Stimulated activated CD4-positive, alpha-beta T cell treated with anti-CD3 and anti-CD28 coated beads, Interleukin-1b, Interleukin-23, amount 100 ng/mL, for 24 hours (primary cell): Measurements from ENCODE around the gene VOPP1.
"Not testable (repeated sequence)": the region's sequence is repeated elsewhere in the genome, so short reads cannot be mapped to it uniquely, and the experiment has no call there.

ENCODE experiments used
- DNase-seq, 4 experiments: peaks; one replicate each; pipeline ENCODE4 v3.0.0-alpha.2; 2020; ENCODE audit warnings: low read depth in 4 of 4, low spot score in 1 of 4

VOPP1 gene

DNA sequence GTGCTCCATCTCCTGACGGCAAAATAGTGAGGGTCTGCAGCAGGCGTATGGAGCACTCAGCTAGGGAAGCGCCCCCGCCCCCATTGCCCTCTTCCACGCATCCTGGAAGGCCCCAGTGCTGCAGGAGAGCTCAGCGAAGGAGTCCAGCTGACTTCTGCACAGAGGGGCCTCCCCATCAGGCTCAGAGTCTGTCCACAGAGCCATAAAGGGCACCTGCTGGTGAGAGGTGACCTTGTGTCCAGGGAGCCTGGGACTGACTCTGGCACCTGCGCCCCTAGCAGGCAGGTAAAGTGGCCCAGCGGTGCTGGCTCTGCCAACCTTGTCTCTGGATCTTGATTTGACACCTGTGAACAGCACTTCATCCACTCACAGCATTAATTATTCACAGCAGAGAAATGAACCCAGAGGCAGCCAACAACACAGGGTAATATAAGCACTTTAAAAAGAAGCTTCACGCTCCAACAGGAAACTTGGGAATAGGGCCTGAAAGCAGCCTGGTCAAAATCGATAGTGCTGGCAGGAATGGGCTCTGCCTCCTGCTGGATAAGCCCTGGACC is 59.6 kb downstream of the VOPP1 start:
- DNase-seq, result no peak

DNA sequence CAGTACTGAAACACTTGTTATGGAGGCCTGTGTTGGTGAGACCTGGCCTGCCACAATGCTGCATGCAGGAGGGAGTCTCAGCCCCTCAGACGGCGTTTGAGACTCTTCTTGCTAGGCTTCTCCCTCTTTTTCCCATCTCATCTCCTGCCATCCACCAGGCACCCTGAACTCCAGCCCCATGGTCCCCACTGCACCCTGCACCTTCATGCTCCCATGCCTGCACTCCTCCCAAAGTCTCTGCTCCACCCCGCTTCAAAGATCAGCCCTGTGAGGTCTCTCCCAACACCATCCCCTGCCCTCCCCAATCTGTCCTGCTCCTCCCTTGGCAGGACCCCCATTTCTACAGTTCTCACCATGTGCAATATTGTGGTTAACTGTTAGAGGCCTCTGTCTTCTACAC is 61.7 kb downstream of the VOPP1 start:
- no peak for DNase-seq

DNA sequence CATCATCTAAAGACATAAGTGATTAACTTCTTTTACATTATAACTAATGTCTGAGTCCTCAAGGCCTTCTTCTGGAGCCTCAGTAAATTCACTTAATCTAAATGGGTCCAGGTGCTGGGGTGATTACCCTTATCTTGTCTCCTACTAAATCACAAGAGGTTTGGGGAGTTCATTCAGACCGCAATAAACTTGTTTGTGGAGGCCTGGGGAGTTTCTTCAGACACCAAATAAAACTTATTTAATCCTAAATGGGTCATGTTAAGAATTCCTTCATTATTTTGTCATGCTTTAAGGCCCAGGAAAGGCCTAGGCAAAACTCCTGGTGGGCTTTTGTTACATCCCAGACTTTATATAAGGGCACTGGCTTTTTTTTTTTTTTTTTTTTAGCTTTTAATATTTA is 62.1 kb downstream of the VOPP1 start:
- DNase-seq, result not testable (repeated sequence)

DNA sequence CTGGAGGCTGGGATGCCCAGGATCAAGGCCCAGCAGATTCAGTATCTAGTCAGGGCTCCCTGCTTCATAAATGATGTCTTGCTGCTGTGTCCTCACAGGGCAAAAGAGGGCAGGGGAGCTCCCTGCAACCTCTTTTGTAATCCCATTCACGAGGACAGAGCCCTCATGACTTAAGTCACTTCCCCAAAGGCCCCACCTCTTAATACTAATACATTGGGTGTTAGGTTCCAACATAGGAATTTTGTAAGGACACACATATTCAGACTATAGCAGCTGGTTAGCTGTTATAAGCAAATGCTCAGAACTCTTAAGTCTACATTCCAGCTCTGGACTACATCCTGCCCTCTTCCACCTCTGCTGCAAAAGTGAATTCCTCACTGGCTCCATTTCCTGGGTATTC is 63.0 kb downstream of the VOPP1 start:
- no peak for DNase-seq

DNA sequence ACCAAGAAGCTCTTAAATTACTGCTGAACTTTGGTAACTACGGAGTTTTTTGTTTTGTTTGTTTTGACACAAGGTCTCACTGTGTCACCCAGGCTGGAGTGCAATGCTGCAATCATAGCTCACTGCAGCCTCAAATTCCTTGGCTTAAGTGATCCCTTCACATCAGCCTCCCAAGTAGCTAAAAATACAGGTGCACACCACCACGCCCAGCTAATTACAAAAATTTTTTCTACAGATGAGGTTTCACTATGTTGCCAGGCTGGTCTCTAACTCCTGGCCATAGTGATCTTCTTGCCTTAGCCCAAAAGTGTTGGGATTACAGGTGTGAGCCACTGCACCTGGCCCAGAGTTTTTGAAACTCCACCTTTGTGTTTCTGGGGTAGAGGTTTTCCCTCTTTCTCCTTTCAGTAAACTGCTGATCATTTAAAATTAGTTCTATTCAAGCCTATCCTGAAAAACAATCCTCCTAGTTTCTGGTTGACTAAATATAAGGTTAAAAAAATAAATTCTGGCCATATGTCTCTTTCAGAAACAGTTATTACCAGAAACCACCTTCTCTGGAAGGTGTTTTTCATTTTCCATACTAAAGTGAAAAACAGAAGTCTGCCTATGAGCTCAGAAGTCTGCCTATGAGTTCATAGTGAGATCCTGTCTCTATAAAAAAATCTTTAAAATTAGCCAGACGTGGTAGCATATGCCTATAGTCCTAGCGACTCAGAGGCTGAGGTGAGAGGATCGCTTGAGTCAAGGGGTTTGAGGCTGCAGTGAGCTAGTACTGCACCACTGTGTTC is 63.9 kb downstream of the VOPP1 start:
- DNase-seq, result no peak

DNA sequence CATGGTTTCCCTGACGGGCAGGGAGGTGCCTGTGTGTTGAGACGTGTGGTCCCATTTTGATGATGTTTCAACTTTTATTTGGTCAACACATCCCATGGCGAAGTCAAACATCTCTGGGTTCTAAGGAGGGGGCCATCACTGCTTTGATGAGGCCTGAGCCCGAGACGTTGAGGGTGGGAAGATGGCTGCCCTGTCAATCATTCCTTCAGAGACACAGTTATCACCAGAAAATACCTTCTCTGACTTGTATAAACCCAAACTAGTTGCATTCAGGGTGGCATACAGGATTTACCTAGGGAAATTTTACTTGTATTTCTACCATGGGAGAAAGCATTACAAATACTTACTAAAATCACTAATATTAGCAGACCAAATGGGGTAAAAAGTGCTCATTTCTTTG is 64.6 kb downstream of the VOPP1 start:
- DNase-seq, result no peak

DNA sequence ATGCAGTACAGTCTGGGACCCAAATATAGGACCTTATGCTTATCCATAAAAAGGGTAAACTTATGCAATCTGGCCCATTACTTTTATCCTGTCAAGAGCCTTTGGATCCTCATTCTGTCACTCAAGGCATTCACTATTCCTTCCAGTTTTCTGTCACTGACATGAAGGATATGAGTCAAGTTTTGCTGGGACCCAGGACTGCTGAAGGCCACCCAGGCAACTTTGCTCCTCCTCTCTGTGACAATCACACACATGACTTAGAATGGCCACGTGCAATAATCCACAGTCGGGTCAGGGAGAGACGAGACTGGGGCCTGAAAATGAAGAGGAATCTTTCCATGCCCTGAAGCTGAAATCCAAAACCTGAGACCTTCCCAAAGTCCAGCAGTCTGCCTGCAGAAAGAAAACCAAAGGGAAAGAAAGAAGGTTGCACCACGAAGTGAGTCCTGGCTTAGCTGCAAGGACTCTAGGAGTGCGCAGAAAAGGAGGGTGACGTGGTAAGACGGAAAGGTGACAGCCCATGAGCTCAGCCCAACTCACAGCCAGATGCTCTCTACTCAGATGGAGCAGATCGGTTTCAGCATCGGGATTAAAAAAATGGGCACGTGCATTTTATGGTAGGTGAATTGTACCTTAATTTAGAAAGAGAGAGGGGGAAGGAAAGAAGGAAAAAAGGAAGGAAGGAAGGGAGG is 67.2 kb downstream of the VOPP1 start:
- no peak for DNase-seq

DNA sequence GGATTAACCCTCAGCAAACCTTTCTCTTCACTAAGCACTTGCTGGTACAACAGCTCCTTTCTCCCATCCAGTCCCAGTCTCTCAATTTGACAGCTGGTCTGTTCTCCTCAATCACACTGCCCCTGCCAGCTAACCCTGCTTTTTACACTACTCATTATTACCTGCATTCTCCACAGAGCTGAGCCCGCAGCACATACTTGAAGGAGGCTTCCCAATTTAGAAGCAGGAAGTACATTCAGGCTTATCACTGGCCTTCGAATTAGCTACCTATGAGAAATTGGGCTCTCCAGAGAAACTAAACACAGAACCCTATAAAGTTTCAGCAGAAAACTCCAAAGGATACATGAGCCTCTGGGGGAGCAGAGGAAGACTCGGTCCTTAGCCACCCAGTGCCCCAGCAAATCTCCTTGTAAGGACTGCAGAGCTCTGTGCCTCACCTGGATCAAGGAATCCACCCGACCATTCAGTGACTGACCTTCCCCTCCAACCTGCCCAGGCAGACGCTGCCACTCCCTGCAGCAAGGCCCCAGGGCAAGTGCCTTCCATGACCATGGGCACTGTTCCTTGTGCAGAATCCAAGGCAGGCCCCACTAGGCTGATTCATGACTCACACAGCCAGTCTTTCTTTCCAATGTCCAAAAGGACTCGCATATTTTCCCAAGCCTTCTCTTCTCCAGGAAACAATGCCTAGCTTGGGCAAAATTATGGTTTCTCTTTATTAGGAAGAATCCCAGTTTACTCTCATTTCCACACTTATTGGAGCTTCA is 68.0 kb downstream of the VOPP1 start:
- no peak for DNase-seq

DNA sequence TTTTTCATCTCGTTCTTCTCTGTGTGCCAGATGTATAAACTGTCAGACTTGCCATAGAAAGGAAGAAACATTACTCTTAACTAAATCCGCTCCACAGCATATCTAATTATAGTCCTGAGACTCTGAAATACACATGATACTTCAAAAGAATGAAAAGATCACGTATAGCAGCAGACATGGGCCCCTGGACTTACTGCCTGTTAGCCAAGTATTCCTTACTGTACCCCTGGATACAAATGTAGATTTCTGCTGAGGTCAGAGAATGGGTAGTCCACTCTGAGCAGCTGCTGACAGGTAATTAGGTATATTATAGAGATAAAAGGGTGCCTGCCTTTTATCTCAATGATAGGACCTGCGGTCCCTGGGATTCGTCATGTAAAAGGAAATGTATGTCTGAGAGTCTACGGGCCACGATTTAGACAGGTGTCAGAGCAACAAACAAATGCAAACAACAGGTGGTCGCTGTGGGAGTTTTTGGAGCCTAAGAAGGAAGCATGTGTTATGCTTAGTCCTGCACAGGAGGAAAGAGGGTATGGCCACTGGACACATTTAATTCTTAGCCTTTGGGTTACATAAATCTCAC is 69.4 kb downstream of the VOPP1 start:
- no peak for DNase-seq

DNA sequence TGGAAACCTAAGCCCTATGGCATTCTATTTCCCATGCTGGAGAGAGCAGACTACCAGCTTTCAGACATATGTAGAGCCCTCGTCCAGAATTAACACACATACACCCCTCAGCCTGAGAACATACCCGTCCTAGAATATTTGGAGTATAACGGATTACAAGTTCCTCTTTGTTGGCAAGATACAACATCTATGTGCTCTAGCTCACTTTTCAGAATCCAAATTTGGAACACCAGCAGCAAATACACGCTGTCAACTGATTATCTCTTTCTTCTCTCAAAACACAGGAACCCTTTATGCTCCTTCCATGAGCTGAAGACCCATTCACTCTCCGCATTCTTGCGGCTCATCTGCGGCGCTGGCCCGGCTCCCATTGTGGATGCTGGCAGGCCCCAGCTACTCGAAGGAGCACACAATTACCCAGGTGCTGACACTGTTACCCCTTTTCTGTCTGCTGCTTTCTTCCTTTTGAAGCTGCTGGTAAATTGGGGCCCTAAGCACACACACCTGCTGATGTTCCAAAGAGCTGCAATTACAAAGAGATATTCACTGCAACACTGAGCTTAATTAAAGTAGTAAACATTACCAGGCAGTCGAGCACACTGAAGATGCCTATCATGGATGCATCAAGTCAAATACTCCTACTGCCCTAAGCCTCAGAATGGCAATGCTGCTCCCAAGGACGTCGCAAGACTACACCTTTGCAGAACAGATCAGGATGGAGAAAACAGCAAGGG is 70.0 kb downstream of the VOPP1 start:
- DNase-seq, result no peak

DNA sequence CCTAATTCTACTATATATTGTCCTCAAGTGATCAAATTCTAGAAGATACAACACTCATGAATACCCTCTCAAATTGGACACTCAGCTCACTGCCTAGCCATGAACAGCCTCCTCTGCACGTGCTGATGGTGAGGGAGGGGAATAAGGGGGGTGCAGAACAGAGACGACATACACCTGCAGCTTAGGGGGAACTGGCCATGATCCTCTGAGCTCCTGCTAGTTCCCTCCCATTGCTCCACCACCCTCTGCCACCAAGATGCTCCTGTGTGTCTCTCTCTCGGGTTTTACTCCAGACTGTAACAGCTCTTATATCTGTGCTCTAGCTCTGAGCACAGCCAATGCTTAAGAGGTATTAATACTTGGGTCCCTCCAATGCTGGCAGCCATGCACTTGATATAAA is 70.7 kb downstream of the VOPP1 start:
- no peak for DNase-seq

DNA sequence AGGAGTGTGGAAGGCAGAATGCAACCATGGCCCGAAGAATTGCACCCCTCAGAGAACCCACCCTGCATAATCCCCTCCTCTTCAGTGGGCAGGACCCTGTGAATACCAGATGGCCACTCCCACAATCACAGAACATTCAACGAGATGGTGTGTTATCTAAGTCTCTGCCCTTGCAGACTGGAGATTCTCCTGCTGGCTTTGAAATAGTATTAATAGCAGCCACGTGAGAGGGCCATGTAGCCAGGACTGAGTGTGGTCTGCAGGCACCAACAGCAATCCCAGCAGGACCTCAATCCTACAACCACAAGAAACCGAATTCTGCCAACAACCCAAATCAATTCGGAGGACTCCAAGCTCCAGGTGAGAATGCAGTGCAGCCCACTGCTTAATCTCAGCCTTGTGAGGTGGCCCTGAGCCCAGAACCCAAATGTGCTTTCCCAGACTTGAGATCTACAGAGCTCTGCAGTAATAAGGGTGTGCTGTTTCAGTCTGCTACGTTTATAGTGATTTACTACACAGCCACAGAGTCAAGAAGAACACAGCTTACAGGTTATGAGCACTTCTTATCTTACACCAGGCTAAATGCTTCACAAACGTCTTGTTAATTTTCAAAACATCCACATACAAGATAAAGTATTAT is 72.1 kb downstream of the VOPP1 start:
- no peak for DNase-seq

DNA sequence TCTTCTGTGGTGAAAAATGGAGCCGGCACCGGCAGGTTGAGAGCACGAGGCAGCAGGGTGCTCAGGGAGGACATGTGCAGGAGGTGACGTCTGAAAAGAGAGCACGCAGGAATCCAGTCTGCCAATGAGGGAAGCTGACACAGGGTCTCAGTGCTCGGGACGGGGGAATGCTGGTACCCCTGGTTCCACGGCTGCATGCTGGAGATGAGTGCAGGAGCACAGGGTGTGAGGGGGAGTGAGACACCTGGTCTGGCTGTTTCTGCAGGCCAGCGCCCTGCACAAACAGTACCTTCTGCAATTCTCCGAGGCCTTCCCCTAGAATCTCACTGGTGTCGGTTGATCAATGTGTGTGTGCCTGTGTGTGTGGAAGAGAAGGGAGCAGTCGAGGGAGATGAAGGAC is 72.7 kb downstream of the VOPP1 start:
- DNase-seq, result no peak

DNA sequence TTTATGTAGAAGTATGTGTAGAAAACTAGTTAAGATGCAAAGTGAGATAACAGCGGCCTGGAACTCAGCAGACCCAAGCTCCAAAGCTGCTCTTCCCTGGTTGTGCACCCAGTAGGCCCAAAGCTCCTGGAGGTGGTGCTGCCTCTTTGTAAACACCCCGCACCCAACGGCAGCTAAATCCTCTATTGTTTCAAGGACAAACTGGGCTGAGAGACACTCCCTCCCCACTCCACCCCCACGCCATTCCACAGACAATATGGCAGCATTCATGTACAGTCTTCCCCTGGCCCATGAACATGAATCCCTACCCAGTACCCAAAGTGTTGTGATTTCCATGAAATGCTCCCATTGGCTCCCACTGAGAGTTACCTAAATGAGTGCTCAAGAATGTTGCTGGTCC is 73.5 kb downstream of the VOPP1 start:
- DNase-seq, result no peak

DNA sequence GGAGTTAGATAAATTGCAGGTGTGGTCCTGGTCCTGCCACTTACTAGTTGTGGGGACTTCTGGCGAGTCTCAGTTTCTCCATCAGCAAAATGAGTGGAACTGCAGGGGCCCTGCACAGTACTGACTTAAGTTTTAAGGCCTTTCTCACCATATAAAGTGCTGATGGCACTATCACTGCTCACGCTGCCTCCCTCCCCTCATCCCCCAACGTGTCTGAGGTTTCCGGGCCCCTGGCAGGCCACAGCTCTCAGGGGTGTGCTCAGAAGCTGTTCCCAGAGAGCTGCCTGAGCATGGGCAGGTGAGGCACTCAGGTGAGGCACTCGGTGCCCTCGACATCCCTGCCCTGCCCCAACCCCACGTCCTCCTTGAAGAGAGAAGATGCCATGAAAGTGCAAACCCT is 74.2 kb downstream of the VOPP1 start:
- no peak for DNase-seq

DNA sequence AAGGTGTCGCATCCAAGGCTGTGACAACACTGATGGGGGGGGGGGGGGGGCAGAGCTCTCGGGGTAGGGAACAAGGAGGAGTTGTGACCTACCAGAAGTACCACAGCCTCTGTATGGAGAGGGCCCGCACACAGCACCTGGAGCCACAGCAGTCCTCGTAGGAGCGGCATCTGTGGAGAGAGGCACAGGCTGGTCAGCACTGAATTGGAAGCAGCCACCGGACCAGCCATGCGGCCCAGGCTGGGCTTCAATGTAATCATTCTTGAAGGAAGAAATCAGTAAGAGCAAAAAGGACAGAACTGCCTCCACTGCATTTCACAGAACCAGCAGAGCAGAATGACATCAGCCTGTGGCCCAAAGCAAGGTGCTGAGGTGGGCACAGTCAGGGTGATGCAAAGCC is 74.8 kb downstream of the VOPP1 start:
- DNase-seq, result no peak

DNA sequence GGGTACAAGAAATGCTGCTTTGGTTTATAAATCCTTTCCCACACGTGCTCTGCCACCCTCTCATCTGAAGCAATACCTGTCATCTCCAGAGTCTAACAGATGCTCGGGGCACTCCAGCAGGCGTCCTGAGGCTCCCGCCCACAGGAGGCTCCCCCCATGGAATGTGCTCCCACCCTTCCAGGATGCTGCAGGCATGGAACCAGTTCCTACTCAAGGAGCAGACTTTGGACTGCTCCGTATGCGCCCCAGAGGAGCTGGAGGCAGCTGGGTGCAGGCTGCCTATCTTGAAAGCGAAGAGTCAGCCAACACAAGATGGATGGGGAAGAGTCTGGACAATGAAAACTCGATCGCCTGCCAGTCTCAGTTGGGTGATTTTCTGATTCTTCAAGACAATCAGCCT is 75.4 kb downstream of the VOPP1 start:
- no peak for DNase-seq

DNA sequence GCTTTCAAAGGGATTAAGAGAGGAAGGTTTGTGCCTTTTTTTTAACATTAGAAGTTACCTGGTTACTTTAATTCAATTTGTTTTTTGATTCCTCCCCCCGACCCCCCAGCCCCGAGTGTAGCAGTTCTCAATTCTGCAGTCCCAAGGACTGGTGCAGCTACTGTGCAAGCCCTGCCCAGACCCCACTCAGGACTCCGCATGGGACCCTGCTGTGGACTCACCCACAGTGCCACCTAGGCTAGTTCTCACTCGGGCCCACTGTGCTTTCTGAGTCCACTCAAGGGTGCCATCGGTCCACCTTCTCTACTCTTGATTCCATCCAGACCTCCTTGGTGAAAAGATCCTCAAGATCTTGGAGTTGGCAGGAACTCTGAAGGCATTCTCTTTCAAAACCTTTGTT is 77.4 kb downstream of the VOPP1 start:
- DNase-seq, result no peak

DNA sequence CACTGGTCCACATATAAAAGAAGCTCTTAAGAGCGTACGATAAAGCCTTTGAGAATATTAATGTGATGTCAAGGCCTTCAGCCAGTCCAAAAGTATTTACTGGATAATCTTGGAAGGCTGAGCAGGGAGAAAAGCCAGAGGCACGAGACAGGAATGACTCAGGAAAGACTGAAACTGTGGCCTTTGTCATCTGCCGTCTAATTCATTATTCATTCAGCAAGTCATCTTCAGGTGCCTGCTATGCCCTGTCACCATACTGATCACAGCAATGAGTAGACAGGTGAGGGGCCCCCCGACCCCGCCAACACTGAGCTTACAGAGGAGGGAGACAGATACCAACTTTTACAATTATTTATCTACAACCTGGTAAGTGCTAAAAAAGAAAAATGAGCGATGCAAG is 78.9 kb downstream of the VOPP1 start:
- peak in 1 of 4 experiments; percentile 27 for DNase-seq

DNA sequence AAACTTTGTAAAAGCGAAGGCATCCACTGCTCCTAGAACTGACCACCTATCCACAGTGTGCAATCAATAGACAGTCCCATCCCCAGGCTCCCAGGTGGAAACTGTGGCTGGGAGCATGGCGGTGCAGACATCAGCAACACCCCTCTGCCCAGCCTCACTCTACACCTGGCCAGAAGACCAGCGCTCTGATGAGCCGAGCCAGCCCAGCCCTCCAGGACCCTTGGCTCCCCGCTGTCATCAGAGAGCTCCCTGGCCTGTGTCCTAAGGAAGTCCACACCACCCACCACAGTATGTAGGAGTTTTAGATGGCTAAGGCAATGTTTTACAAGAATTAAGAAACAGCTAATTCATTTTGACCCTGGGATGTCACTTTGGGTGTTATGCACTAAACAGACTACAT is 81.0 kb downstream of the VOPP1 start:
- DNase-seq, result no peak
